ENCODE results near the gene TAS1R3. TPM values are rescaled to one million over a fixed set of nuclear protein-coding genes. Genes with fewer than 3 reads are reported as not detected.
A peak's percentile ranks its signal among the peaks of the same experiment; 100 is the strongest.

TAS1R3 gene
- polyA plus RNA-seq, 3 donors from 2014 or later, result 0.08 TPM; not detected in 2

DNA sequence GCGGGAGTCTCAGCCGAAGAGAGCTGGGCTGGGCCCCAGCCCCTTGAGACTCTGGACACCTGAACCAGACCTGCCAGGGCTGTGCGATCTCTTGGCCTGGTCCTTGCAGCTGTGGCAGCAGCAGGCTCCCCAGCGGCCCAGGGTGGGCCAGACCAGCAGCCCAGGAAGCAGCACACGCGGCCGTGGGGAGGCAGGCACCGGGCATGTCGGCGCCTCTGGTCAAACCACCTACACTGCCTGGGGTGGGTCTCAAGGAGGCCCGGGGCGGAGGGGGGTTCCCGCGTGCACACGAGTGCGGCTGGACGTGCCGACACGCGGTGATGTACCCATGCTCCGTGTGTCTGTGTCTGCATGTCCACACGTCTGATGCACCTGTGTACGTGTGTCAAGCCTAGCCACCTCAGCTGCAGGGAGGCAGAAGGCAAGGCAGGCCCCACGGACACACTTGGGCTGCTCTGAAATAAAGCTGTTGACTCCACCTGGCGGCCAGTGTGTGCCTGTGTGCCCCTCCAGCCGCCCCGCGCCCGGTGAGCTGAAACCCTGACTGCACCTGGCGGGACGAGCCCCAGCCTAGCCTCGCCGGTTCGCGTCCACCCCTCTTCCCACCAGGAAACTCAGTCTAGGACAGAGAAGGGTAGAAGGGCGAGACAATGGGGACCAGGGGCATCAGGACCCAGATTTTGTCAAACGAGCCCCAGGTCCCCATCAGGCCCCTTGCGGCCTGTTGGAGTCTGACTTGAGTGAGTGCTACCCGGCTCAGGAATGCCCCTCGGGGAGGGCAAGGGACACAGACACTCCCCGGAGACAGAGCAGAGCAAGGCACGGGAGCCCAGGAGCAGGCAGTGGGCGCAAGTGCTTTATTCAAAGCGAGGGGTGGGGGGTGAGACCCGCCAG is 39.3 kb upstream of the TAS1R3 start:
- Mint-ChIP-seq H3K4me3 (no peak overlapping the region), H3K27me3 (ENCODE audit: low read depth in 3 of 3) (no peaks in the 10 kb centered on the region), H3K9me3 (no peaks in the 10 kb centered on the region), H3K4me1 (no peaks in the 10 kb centered on the region), H3K36me3 (no peaks in the 10 kb centered on the region), H3K27ac (no peak overlapping the region)
- DNase-seq, result peak; percentile 38 to 53 (median 48)

- no peaks in the 10 kb centered on the region for H3K9me3 Mint-ChIP-seq
- H3K27me3 Mint-ChIP-seq (ENCODE audit: low read depth in 3 of 3), result no peaks in the 10 kb centered on the region
- no peak for DNase-seq
- no peak overlapping the region for H3K27ac Mint-ChIP-seq
- H3K4me3 Mint-ChIP-seq, result no peak overlapping the region
- no peaks in the 10 kb centered on the region for H3K4me1 Mint-ChIP-seq
- H3K36me3 Mint-ChIP-seq, result no peaks in the 10 kb centered on the region
Observed at GRCh38 chr1:1292442-1292779, 38.7 kb upstream of the TAS1R3 start.

- Mint-ChIP-seq H3K27me3 (ENCODE audit: low read depth in 3 of 3) (no peaks in the 10 kb centered on the region), H3K4me3 (no peak overlapping the region), H3K36me3 (no peaks in the 10 kb centered on the region), H3K9me3 (no peaks in the 10 kb centered on the region), H3K4me1 (no peaks in the 10 kb centered on the region), H3K27ac (no peak overlapping the region)
- no peak for DNase-seq
Observed at GRCh38 chr1:1292851-1293250, 38.2 kb upstream of the TAS1R3 start.

DNA sequence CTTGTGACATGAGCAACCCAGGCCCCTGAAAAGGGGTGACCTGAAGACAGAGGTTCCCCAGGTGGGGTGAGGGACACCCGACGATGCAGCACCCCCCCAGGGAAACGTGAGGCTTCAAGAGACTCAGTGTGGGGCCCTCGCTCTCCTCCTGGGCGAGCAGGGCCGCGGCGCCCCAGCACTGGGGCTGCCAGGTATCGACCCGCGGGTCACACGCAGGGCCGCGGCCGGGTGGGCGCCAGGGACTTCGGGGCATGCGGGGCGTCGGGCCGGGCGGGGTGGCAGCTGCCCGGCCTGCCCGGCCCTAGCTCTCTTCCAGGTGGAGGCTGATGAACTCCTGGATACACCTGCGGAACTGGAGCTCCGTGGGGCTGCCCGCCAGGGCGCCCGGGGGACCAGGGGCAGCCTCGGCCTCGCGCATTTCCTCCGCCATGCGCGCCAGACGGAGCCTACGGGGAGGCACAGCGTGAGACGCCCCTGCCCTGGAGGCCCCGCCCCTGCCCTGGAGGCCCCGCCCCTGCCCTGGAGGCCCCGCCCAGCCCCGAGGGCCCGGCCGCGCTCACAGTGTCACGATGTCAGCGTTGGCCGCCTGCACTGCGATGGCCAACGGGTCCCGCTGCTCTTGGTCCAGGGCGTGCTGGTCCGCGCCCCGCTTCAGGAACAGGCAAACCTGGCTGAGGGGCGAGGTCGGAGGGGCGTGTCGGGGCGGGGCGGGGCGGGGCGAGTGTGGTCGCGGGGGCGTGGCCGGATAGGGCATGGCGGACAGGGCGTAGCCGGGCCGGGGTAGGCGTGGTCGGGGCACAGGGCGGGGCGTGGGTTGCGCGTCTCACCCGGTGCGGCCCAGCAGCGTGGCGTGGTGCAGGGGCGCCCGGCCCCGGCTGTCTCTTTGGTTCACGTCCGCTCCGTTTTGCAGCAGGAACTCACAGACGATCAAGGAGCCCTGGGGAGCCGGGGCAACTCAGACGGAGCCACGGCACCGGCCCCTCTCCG is 37.5 kb upstream of the TAS1R3 start:
- Mint-ChIP-seq H3K4me1 (no peaks in the 10 kb centered on the region), H3K27me3 (ENCODE audit: low read depth in 3 of 3) (no peaks in the 10 kb centered on the region), H3K36me3 (no peaks in the 10 kb centered on the region), H3K9me3 (no peaks in the 10 kb centered on the region), H3K27ac (no peak overlapping the region), H3K4me3 (no peak overlapping the region)
- no peak for DNase-seq

DNA sequence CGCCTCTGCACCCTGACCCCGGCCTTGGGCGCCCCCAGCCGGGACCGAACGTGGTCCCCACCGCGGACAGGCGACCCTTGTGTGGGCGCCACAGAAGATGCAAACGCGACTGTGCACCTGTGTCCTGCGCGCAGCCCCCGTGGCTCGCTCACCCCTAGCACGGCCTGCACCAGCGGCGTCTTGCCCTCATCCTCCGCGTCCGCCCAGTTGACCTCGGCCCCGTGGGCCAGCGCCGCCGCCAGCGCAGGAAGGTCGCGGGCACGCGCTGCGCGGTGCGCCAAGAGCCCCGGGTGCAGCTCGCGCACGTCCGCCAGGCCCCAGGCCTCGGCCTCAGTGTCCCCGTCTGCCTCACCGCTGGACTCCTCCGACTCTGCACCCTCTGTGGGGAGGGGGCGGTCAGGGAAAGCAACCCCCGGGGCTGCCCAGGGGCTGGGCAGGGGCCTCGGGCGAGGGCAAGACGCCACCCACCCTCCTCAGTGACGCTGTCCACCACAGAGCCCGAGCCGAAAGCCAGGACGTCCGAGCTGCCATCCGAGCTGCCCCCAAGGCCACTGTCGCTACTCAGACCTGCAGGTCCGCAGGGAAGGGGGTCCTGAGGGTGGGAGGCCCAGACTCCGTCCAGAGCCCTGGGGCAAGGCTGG is 36.7 kb upstream of the TAS1R3 start:
- no peaks in the 10 kb centered on the region for H3K27me3 Mint-ChIP-seq (ENCODE audit: low read depth in 3 of 3)
- H3K4me3 Mint-ChIP-seq, result no peak overlapping the region
- no peak overlapping the region for H3K27ac Mint-ChIP-seq
- H3K9me3 Mint-ChIP-seq, result no peaks in the 10 kb centered on the region
- H3K36me3 Mint-ChIP-seq, result no peaks in the 10 kb centered on the region
- DNase-seq, result no peak
- H3K4me1 Mint-ChIP-seq, result no peaks in the 10 kb centered on the region

DNA sequence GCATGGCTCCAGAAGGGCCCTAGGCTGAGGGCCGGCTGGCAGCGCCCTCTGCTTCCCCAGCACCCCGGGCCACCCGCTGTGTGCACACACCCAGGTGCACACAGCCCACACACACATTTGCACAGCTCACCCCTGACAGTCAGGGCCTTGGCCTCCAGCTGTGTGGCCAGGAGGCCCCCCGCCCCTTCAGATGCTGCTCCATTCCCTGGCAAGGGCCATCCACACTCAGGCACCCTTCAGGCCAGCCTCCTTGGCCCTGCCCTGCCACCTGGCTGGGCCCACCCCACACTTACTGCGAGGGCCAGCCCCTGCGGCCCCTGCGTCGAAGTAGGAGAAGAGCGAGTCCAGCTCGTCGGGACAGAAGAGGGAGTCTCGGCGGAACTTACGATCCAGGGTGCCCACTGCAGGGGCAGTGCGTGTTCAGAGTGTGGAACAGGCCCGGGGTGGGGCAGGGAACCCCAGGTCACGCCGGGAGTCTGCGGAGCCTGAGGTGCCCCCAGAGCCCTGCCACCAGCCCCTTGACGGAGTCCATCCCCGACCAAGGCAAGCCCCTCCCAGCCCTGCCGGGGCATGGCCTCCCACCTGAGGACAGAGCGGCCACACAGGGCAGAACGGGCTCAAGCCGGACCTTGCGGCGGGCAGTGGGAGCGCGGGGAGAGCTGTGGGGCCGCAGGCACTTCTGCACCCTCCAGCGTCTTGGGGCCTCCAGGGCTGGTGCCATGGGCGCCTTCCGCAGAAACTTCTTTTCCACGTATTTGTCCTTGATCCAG is 35.7 kb upstream of the TAS1R3 start:
- Mint-ChIP-seq H3K27ac (no peak overlapping the region), H3K4me3 (no peak overlapping the region), H3K27me3 (ENCODE audit: low read depth in 3 of 3) (no peaks in the 10 kb centered on the region), H3K36me3 (no peaks in the 10 kb centered on the region), H3K4me1 (no peaks in the 10 kb centered on the region), H3K9me3 (no peaks in the 10 kb centered on the region)
- no peak for DNase-seq

- H3K36me3 Mint-ChIP-seq, result no peaks in the 10 kb centered on the region
- no peak for DNase-seq
- H3K9me3 Mint-ChIP-seq, result no peaks in the 10 kb centered on the region
- no peaks in the 10 kb centered on the region for H3K4me1 Mint-ChIP-seq
- no peak overlapping the region for H3K27ac Mint-ChIP-seq
- no peak overlapping the region for H3K4me3 Mint-ChIP-seq
- H3K27me3 Mint-ChIP-seq (ENCODE audit: low read depth in 3 of 3), result peaks cover 0 to 2% (median 0%) of the 10 kb centered on the region in 3 donors
Observed at GRCh38 chr1:1296070-1297061, 34.7 kb upstream of the TAS1R3 start.

- no peak overlapping the region for H3K27ac Mint-ChIP-seq
- peaks cover 0 to 2% (median 0%) of the 10 kb centered on the region in 3 donors for H3K27me3 Mint-ChIP-seq (ENCODE audit: low read depth in 3 of 3)
- H3K4me1 Mint-ChIP-seq, result no peaks in the 10 kb centered on the region
Observed at GRCh38 chr1:1297802-1298424, 33.2 kb upstream of the TAS1R3 start.

GRCh38 chr1:1298861-1299685 is 32.0 kb upstream of the TAS1R3 start:
- Mint-ChIP-seq H3K4me3 (no peak overlapping the region), H3K36me3 (no peaks in the 10 kb centered on the region), H3K27me3 (ENCODE audit: low read depth in 3 of 3) (peaks cover 0 to 2% (median 0%) of the 10 kb centered on the region in 3 donors), H3K4me1 (no peaks in the 10 kb centered on the region), H3K9me3 (no peaks in the 10 kb centered on the region), H3K27ac (no peak overlapping the region)
- no peak for DNase-seq

More at GRCh38 chr1:1297802-1298424, 33.2 kb upstream of the TAS1R3 start:
- Mint-ChIP-seq H3K36me3 (no peaks in the 10 kb centered on the region), H3K4me3 (no peak overlapping the region), H3K9me3 (no peaks in the 10 kb centered on the region)
- no peak for DNase-seq

GRCh38 chr1:1299686-1300351 is 31.3 kb upstream of the TAS1R3 start:
- peaks cover 0 to 2% of the 10 kb centered on the region in 2 donors for H3K4me1 Mint-ChIP-seq
- peaks cover 0 to 2% (median 0%) of the 10 kb centered on the region in 3 donors for H3K27me3 Mint-ChIP-seq (ENCODE audit: low read depth in 3 of 3)
- no peaks in the 10 kb centered on the region for H3K36me3 Mint-ChIP-seq
- H3K9me3 Mint-ChIP-seq, result no peaks in the 10 kb centered on the region
- no peak overlapping the region for H3K27ac Mint-ChIP-seq
- H3K4me3 Mint-ChIP-seq, result no peak overlapping the region
- DNase-seq, result no peak

DNA sequence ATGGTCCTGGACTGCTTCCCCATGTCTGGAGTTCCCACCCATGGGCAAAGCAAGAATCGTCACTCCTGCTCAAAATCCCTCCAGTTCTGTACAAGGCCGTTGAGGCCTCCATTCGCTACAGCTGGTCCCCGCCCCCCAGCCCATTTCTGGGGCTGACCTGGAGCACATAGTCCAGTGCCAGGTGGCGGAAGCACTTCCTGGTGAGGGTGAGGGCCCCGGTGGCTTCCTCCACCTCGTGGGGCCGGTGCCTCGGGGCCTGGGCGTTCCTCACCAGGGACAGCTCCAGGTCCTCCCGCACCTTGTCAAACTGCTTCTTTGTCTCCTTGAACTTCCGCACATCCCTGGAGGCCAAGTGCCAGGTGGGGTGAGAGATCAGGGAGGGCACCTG is 30.7 kb upstream of the TAS1R3 start:
- Mint-ChIP-seq H3K9me3 (no peaks in the 10 kb centered on the region), H3K4me1 (peaks cover 0 to 4% of the 10 kb centered on the region in 2 donors), H3K27ac (peak overlapping the region in 1 of 6 donors; percentile 46), H3K36me3 (no peaks in the 10 kb centered on the region), H3K27me3 (ENCODE audit: low read depth in 3 of 3) (peaks cover 0 to 2% (median 0%) of the 10 kb centered on the region in 3 donors), H3K4me3 (no peak overlapping the region)
- DNase-seq, result no peak
